SK-N-SH treated with all-trans-retinoic acid at 6 μM for 48 hours (cell line): ENCODE results near the gene CCDC178.

Experiments
- ATAC-seq: fragments of 200-7000 bp; cut with Tn5 transposase; 3 replicates; pipeline ENCODE4 v1.9.1; 2020; ENCODE audit warnings: mild to moderate bottlenecking, moderate library complexity
- CREB5 ChIP-seq: fragments of 250-450 bp; sonication (Bioruptor Pico); IDR thresholded peaks from 2 replicates; pipeline ENCODE4 v1.5.1; 2020; ENCODE audit warnings: low read depth, mild to moderate bottlenecking, moderate library complexity
- RARB ChIP-seq: fragments of 250-450 bp; sonication (Bioruptor Pico); IDR thresholded peaks from 2 replicates; pipeline ENCODE4 v1.8.0; 2021; ENCODE audit warnings: mild to moderate bottlenecking, moderate library complexity
- SNAI2 ChIP-seq: fragments of 250-450 bp; sonication (Bioruptor Pico); IDR thresholded peaks from 2 replicates; pipeline ENCODE4 v1.5.0; 2020; ENCODE audit warnings: mild to moderate bottlenecking, moderate library complexity
- ZC3H10 ChIP-seq: fragments of 250-450 bp; sonication (Bioruptor Pico); IDR thresholded peaks from 2 replicates; pipeline ENCODE4 v1.5.1; 2021; ENCODE audit warnings: mild to moderate bottlenecking, moderate library complexity

The CCDC178 gene

GRCh38 chr18:32888306-32888705 lies 552.2 kb downstream of the CCDC178 start:
- ATAC-seq: no peak
- no peak for TF ChIP-seq CREB5
- no peak for TF ChIP-seq SNAI2 (CRISPR knock-in tag)
- TF ChIP-seq ZC3H10 (CRISPR knock-in tag): no peak
- TF ChIP-seq RARB: no peak
